Right lung (tissue), 5 donors: Measurements from ENCODE around the gene BNC1. TPM values are rescaled to one million over a fixed set of nuclear protein-coding genes. Genes with fewer than 3 reads are reported as not detected.
A peak's percentile ranks its signal among the peaks of the same experiment; 100 is the strongest.
"Not testable (repeated sequence)": the region's sequence is repeated elsewhere in the genome, so short reads cannot be mapped to it uniquely, and the experiment has no call there.

ENCODE experiments used
- DNase-seq, 2 donors: peaks; one replicate each; pipeline ENCODE4 v3.0.0-alpha.2; 2013
- polyA plus RNA-seq, 5 donors: library from polyadenylated mRNA; unstranded; fragments of 120-200 nt; gene quantifications; one replicate each; pipeline versions ENCODE4 v1.2.1 to v1.2.3, GENCODE V29; 2013; ENCODE audit warnings: inconsistent platforms in 1 of 5, low replicate concordance in 1 of 5; ENCODE audit not compliant: insufficient read length in 5 of 5, insufficient read depth in 1 of 5

BNC1 gene
- polyA plus RNA-seq, 5 donors = 0.55 to 1.7 (median 1.4) TPM

DNA sequence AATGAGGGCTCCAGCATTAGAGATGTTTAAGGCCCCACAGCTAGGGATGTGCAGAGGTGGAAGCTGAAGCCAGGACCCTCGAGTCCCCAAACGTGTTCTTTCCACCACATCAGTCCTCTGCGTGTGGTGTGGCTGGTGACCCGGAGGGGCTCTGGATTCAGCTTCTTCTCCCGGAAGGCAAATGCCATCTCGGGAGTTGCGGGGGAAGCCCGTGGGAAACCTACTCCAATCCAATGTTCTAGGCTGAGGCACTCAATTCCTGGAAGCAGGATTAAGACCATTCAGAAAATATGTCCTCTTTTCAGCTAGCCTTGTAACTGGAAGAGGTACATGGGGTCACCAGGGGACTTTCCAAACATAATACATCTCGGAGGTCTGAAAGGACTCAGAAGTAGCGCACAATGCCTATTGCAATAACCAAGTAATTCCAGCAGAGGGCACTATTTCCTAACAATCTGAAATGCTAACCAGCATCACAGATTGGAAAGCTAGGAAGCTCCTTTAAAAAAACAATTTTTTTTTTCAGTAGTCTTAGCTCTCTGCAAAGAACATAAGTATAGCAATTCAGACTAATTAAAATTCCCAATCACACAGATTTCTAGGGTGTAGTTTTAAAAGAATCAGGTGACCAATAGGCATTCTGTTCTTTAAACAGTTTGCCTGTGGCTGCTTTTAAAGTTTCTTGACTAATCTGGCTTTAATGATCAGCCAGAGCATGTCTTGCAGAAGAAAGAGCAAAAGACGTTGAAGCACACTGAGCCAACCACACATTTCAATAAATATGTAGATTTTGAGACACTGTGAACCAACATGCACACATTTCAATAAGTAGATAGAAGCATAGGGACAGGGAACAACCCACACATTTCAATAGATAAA lies 36.1 kb downstream of the BNC1 start:
- peak; percentile 41 to 59 for DNase-seq

DNA sequence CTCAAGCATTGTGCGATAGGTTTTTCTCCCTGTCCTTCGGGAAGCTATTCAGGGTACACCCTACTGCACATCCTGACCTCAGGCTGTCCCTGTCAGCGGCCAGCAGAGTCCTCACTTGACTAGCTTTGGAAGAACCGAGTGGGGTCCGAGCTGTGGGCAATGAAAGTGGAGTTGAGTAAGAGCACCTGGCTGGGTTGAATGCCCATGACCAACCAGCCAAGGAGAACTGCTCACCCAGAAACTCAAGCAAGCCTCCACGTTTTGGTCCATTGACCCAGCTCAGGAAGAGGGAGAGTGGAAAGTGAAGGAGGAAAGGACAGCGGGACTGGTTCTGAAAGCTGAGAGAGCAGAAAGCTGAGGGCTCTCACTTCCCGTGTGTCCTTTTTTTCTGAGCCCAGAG lies 40.8 kb downstream of the BNC1 start:
- no peak for DNase-seq

DNA sequence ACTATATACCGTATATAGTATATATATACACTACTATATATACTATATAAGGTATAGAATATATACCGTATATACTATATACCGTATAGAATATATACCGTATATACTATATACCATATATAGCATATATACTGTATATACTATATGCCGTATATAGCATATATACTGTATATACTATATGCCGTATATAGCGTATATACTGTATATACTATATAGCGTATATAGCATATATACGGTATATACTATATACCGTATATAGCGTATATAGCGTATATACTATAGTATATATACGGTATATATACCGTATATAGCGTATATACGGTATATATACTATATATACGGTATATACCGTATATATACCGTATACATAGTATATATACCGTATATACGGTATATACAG lies 54.2 kb downstream of the BNC1 start:
- no peak for DNase-seq

DNA sequence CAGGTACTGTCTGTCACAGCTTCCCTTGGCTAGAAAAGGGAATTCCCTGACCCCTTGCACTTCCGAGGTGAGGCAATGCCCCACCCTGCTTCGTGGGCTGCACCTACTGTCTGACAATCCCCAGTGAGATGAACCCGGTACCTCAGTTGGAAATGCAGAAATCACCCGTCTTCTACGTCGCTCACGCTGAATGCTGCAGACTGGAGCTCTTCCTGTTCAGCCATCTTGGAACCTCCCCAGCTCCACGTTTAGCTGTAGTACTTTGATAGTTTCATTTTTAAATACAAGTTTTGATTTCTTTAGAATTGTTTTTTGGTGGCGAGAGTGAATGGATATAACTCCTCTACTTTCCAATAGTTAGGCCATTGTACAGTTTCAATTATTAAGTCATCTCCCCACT lies 59.0 kb downstream of the BNC1 start:
- DNase-seq = no peak

DNA sequence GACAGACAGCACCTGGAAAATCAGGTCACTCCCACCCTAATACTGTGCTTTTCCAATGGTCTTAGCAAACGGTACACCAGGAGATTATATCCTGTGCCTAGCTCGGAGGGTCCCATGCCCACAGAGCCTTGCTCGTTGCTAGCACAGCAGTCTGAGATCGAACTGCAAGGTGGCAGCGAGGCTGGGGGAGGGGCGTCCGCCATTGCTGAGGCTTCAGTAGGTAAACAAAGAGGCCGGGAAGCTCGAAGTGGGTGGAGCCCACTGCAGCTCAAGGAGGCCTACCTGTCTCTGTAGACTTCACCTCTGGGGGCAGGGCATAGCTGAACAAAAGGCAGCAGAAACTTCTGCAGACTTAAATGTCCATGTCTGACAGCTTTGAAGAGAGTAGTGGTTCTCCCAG lies 62.7 kb downstream of the BNC1 start:
- not testable (repeated sequence) for DNase-seq

DNA sequence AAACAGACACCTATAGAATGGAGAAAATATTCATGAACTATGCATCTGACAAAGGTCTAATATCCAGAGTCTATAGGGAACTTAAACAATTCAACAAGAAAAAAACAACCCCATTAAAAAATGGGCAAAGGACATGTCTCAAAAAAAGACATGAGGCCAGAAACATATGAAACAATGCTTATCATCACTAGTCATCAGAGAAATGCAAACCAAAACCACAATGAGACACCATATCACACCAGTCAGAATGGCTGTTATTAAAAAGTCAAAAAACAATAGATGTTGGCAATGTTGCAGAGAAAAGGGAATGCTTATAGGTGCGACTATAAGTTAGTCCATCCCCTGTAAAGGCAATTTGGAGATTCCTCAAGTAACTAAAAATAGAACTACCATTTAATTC lies 65.4 kb downstream of the BNC1 start:
- DNase-seq = no peak

DNA sequence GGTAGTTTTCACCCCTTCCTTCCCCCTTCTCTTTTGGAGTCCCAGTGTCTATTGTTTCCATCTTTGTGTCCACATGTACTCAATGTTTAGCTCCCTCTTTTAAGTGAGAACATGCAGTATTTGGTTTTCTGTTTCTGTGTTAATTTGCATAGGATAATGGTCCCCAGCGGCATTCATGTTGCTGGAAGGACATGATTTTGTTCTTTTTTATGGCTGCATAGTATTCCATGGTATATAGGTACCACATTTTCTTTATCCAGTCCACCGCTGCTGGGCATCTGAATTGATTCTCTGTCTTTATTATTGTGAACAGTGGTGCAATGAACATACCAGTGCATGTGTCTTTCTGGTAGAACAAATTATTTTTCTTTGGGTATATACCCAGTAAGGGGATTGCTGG lies 69.2 kb downstream of the BNC1 start:
- DNase-seq = no peak

DNA sequence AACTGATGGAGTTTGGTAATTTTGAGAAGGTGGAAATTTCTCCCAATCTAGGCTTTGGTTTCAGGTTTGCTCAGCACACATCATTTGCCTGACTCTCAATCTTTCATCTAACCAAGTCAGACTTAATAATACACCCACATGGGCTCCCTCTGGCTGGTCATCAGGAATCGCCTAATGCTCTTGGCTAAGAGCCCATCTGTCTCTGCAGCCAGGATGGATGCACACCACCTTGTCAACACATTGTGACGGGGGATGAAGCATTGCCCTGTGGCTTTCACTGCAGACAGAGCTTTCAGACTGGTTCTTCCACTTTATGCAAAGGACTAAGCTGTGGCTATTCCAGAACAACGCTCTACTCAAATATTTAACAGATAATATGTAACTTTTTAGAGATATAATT lies 73.8 kb downstream of the BNC1 start:
- no peak for DNase-seq

DNA sequence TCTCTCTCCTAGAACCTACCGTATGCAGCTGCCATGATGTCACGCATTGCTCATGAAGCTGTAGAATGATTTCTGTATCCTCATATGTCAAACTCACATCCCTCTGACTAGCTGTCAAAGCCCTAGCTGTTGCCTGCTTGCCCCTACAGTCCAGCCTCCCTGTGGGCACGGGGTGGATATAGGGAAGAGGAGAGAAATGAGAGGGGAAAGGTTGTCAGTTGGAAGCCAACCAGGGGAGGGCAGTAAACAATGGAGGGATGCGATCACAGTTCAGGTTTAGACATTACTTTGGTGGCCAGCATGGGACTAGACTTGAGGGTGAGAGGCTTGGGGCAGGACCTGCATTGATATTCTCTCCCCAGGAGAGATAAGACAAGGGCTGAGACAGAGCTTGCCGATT lies 75.1 kb downstream of the BNC1 start:
- DNase-seq = no peak

DNA sequence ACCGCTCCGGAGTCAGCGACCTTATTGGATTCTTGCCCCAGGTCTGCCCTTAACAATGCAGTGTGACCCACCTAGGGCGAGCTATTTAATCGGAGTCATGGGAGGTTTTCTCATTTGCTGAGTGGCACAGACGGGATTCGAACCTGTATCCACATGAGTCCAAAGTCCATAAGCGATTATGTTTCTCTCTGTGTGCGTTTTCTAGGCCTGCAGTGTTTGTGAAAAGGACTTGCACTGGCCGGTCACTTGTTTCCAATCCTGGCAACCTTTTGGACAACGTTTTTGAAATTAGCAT lies 76.2 kb downstream of the BNC1 start:
- no peak for DNase-seq

DNA sequence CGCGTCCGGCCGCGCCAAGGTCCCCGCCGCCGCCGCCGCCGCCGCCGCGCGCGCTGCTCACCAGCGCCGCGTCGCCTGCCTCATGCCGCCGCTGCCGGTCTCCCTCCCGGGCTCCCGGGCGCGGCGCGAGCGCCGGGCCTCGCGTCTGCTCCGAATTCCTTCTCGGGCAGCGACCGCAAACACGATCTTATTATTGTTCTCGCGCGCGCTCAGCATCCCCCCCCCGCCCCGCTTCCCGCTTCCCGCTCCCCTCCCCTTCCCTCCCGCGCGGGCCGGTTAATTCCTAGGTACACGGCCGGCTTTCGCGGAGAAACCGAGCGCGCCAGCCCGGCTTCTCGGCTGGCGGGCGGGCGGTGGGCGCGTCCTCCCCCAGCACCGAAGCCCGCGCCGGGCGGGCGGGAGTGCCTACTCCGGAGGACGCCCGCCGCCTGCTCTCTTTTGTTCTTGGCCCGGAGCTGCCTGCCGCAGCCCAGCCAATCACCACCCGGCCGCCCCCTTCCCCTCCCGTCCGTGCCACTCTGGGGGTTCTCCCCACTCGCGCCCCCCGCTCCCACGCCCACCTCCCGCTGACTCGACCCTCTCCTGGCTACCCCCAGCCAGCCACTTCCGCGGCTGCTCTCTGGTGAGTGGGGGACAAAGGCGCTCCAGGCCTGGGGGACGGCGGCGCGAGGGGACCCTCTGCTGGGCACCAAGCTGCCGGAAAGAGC lies 76.7 kb downstream of the BNC1 start, which contains the start of gene HDGFL3:
TSS of gene HDGFL3 (minus strand) at position 164 of the 707 bp plus-strand sequence. CDS start 409 bp downstream, outside the sequence.
- peak; percentile 68 to 75 for DNase-seq

DNA sequence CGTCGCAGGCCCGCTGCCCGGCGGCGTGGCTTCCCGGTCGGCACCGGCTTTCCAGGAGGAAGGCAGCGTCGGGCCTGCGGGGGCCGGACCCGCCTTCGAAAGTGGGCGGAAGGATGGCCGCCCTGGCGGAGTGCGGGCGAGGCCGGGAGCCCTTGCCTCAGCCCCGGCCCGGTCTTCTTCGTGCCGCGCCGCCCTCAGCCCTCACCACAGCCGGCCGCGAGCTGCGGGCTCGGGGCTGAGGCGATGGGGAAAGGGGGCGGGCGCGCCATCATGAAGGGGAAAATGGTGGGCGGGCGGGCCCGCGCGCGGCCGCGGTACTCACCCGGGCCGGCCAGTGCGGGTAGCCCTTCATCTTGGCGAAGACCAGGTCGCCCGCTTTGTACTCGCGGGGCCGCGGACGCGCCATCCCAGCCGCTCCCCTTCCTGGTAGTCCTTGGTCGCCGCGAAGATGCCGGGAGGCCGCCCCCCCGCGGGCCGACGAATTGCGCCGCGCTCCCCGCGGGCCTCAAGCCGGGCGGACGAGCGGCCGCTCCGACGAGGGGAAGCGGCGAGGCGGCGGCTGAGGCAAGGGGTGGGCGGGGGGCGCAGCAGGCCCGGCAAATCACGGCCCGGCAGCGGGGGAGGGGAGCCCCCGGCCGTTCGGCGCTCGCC lies 77.3 kb downstream of the BNC1 start:
- peak; percentile 51 to 62 for DNase-seq

DNA sequence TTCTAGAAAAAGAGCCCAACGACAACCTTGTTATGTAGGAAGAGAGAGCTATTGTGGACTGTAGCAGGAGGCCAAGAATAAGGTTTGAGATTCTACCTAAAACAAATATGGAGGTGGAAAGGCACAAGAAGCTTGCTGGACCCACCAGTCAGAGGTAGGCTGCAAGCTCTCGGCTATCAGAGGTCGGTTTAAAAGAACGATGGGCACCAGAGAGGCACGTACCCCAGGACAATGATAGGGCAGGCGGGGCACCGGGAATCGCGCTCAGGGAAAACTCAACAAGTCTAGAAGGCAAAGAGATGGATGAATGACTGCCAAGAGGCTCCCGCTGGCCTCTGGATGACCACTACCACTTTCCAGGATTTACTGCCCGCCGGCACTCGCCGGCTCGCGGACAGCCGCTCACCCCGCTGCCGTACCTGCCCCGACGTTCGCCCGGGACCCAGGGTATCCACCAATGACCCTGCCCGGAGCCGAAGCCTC lies 77.9 kb downstream of the BNC1 start:
- peak; percentile 19 to 38 for DNase-seq

Other genes with a start within 250 kb of the BNC1 start
- 10 to 100 TPM; 56.9 to 77.3 (median 66.1) TPM for gene BTBD1, start 217.4 kb downstream of the BNC1 start, polyA plus RNA-seq
- gene TM6SF1, start 177.0 kb downstream of the BNC1 start, polyA plus RNA-seq = 1 to 10 TPM; 2.7 to 5.0 (median 3.7) TPM
- gene HDGFL3, start 76.8 kb downstream of the BNC1 start, polyA plus RNA-seq = 100 to 1,000 TPM in 3 of 5 donors, 10 to 100 TPM in 2; 80.7 to 117 (median 101) TPM
- gene SH3GL3, start 162.7 kb upstream of the BNC1 start, polyA plus RNA-seq = 10 to 100 TPM in 4 of 5 donors, 1 to 10 TPM in 1; 8.0 to 18.6 (median 11.9) TPM